ENCODE measurements around the gene FGFRL1.

- no peak for TF ChIP-seq EZH2 (IDR thresholded peaks at IDR 0.05; ENCODE audit: low read depth)
- TF ChIP-seq, protein P1, sequence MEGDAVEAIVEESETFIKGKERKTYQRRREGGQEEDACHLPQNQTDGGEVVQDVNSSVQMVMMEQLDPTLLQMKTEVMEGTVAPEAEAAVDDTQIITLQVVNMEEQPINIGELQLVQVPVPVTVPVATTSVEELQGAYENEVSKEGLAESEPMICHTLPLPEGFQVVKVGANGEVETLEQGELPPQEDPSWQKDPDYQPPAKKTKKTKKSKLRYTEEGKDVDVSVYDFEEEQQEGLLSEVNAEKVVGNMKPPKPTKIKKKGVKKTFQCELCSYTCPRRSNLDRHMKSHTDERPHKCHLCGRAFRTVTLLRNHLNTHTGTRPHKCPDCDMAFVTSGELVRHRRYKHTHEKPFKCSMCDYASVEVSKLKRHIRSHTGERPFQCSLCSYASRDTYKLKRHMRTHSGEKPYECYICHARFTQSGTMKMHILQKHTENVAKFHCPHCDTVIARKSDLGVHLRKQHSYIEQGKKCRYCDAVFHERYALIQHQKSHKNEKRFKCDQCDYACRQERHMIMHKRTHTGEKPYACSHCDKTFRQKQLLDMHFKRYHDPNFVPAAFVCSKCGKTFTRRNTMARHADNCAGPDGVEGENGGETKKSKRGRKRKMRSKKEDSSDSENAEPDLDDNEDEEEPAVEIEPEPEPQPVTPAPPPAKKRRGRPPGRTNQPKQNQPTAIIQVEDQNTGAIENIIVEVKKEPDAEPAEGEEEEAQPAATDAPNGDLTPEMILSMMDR (conservative IDR thresholded peaks at IDR 0.05) = no peak
Measured at GRCh38 chr4:1002131-1002630, 9.2 kb upstream of the FGFRL1 start.
